GM13977 (cell line): ENCODE results near the gene RNU6-9.

Source experiments
- DNase-seq: peaks from one replicate; pipeline ENCODE4 v3.0.0; 2012; ENCODE audit warnings: low spot score
- in situ Hi-C: fragments of 300-500 bp; cut with MboI; formaldehyde crosslinking; loops from one replicate; pipeline ENCODE4 v1.12.0; 2022; ENCODE audit warnings: low sequenced_read_pairs, low pct_unique_long_range_greater_than_20kb, mixed read lengths, inconsistent platforms; ENCODE audit not compliant: unreplicated experiment
- TF ChIP-seq, protein P1 (sequence below): IDR thresholded peaks from 2 replicates; pipeline ENCODE4 v1.5.1; 2012; ENCODE audit warnings: mild to moderate bottlenecking, control low read depth; ENCODE audit not compliant: insufficient read depth; ENCODE audit errors: extremely low read depth, missing control alignments

RNU6-9 gene

DNA sequence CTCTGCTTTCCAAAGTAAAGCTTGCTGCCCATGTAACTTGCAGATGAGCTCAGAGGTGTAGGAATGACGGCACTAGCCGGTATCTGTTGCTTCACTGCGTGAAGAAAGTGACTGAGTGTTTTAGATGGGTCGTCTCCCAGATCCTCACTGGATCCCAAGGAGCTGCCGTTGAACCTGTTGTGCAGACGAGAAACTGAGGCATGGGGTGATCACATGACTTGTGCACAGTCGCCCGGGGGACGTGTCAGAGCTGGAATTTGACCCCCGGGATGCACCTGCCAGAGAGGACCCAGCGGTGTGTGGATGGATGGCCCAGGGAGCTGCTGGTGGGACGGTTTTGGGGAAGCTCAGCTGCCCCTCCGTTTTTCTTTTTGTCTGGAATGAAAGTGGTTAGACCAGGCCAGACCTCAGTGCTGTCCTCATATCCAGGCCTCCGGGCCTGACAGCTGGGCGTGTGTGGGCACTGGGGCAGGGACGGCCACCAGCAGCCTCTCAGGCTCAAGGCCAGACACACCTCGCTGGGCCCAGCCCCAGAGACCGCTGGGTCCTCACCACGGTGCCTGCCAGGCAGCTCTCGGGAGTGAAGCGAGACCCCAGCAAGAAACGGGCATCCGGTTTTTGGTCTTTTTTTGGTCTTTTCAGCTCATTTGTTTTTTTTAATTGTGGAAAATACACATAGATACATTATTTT, 45.1 kb downstream of the RNU6-9 start:
- in situ Hi-C loops = no loop called here
- no peak for DNase-seq
- TF ChIP-seq, protein P1, sequence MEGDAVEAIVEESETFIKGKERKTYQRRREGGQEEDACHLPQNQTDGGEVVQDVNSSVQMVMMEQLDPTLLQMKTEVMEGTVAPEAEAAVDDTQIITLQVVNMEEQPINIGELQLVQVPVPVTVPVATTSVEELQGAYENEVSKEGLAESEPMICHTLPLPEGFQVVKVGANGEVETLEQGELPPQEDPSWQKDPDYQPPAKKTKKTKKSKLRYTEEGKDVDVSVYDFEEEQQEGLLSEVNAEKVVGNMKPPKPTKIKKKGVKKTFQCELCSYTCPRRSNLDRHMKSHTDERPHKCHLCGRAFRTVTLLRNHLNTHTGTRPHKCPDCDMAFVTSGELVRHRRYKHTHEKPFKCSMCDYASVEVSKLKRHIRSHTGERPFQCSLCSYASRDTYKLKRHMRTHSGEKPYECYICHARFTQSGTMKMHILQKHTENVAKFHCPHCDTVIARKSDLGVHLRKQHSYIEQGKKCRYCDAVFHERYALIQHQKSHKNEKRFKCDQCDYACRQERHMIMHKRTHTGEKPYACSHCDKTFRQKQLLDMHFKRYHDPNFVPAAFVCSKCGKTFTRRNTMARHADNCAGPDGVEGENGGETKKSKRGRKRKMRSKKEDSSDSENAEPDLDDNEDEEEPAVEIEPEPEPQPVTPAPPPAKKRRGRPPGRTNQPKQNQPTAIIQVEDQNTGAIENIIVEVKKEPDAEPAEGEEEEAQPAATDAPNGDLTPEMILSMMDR = no peak

DNA sequence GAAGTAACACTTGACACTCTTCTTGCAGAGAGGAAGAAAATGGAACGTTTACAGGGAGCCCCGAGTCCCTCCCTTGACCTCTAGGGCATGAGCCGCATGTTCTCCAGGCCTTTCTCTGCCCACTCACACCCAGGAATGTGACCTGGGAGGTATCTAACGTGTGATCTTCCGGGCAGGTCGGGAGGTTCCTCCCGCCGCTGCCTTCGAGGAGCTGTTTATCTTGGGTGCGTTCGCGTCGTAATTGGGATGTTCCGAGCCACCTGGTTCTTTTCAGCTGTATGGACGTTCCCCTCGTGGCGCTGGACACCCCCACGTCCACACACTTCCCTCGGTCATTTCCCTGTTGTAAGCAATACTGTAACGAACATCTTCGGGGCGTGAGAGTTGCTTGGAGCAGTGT, 46.2 kb downstream of the RNU6-9 start:
- in situ Hi-C loops = no loop called here
- DNase-seq = no peak
- TF ChIP-seq, protein P1 = no peak

DNA sequence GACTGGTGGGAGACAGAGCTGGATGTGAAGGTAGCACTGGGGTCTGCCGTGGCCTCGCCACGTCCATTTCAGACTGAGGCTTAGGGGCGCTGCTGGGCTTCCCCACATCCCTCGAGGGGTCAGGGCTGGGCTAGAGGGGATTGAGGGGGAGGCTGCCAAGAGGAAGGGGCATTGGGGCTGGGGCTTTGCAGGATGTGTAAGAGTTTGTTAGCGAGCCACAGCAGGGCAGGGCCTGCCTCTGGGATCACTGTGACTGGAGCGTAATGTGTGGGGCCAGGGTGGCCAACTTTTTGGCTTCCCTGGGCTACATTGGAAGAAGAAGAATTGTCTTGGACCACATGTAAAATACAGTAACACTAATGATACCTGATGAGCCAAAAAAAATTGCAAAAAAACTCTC, 46.6 kb downstream of the RNU6-9 start:
- no peak for DNase-seq
- in situ Hi-C loops = no loop called here
- TF ChIP-seq, protein P1 = no peak

DNA sequence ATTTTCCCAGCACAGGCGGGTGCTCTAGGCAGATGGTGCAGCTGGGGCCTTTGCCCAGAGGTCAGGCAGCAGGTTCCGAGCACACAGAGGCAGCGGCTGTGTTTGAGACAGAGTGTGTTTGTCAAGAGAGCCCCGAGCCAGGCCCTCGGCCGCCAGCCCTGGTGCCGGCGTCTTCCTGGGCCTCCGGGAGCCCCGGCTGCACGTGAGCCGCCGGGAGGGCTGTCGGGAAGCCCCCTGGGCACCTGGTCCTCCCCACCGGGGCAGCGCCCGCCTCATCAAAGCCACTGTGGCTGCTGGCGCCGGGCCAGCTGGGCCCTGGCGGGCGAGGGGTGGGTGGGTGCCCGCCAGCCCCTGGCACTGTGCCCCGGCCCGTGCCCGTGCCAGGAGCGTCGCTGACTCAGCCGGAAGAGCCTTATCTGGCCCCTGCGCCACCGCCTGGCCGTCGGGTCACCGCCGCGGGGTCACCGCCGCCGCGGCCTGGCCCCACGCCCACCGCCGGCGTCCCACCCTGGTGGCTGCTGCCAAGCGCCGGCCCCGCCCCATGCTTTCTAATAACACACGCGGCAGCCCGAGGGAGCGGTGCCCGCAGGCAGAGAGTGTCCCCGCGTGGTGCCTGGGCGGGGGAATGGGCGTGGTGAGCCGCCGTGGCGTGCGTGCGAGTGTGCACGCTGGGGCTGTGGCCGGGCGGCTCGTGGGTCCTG, 47.5 kb downstream of the RNU6-9 start:
- TF ChIP-seq, protein P1 = peak; percentile 28
- in situ Hi-C loops = no loop called here
- peak; percentile 54 for DNase-seq

DNA sequence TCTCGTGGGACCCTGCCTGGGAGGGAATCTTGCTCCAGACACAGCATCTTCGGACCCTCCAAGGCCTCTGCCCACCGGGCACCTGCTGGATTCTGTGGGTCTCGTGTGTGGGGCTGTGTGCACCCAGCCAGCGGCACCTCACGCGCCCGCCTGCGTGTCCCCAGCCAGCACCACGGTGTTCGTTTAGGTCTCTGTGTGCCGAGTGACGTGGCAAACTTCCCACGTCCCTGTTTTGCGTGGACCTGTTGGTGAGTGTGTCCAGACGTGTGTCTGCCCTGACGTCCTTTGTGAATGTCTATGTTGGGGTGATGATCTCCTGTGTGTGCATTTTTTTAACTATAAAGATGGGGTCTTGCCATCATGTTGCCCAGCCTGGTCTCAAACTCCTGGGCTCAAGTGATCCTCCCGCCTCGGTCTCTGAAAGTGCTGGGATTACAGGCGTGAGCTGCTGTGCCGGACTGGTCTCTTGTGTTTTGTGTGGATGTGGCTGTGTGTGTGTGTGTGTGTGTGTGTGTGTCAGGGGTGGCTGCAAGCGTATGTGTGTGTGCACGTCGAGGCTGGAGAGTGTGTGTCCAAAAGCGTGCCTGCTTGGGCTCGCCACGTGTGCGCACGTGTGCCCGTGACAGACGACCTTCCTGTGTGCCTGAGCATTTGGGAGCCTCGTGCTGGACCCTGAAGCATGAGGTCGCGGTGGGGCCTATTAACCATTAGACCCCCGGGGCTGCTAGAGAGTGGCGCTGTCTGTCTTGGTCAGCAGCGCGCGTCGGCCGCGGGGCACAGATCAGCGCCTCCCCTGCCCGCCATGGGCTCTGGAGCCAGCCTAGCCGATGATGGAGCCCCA, 48.2 kb downstream of the RNU6-9 start:
- in situ Hi-C loops = no loop called here
- TF ChIP-seq, protein P1 = no peak
- no peak for DNase-seq

DNA sequence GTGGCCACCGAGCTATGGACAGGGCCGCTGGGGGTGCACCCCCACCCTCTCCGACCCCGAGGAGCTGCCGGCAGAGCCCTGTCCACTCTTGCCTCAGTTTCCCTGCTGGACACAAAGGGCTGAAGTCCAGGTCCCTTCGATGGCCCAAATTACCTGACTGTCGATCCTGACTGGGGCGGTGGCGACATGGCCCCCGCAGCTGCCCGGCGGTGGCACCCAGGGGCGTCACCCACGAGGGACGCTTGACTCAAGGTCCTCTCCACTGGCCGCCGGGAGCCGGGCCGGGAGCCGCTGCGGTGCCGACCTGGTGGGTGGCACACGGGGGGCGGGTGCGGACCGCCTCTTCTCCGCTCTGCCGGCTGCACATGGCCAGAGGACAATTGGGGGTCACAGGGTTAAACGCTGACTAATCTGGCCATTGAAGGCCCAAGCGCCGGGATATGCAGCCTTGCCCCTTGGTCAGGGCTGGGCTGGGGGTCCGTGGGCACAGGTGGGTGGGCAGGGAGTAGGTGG, 48.9 kb downstream of the RNU6-9 start:
- in situ Hi-C loops = no loop called here
- TF ChIP-seq, protein P1 = no peak
- no peak for DNase-seq
